RWPE2 (cell line): ENCODE data around the gene BACE2.

Source experiments
- ATAC-seq: fragments of 200-7000 bp; cut with Tn5 transposase; 3 replicates; pipeline ENCODE4 v1.9.1; 2021; ENCODE audit warnings: low read depth
- DNase-seq: peaks from one replicate; pipeline ENCODE4 v3.0.0-alpha.2; 2020; ENCODE audit warnings: low spot score
- H3K27ac ChIP-seq: fragments of 450-650 bp; 2 replicates; pipeline ENCODE4 v1.5.1; 2017; ENCODE audit warnings: mild to moderate bottlenecking; ENCODE audit not compliant: poor library complexity, severe bottlenecking
- H3K27me3 ChIP-seq: fragments of 250-450 bp; sonication (Bioruptor Pico); 2 replicates; pipeline ENCODE4 v1.5.1; 2021; ENCODE audit warnings: mild to moderate bottlenecking, moderate library complexity; ENCODE audit not compliant: insufficient read depth, poor library complexity, severe bottlenecking
- H3K36me3 ChIP-seq: fragments of 250-450 bp; sonication (Bioruptor Pico); 2 replicates; pipeline ENCODE4 v1.5.1; 2020; ENCODE audit warnings: low read depth, mild to moderate bottlenecking, moderate library complexity
- H3K4me1 ChIP-seq: fragments of 250-450 bp; sonication (Bioruptor Pico); 2 replicates; pipeline ENCODE4 v1.5.1; 2021; ENCODE audit warnings: mild to moderate bottlenecking, moderate library complexity; ENCODE audit not compliant: insufficient read depth, poor library complexity, severe bottlenecking
- H3K4me3 ChIP-seq: fragments of 250-450 bp; sonication (Bioruptor Pico); 2 replicates; pipeline ENCODE4 v1.5.1; 2021; ENCODE audit warnings: mild to moderate bottlenecking, moderate library complexity; ENCODE audit not compliant: severe bottlenecking
- H3K9me3 ChIP-seq: fragments of 250-450 bp; sonication (Bioruptor Pico); 2 replicates; pipeline ENCODE4 v1.5.1; 2021; ENCODE audit warnings: mild to moderate bottlenecking, moderate library complexity; ENCODE audit not compliant: severe bottlenecking
- TF ChIP-seq, protein P1 (sequence below): fragments of 450-650 bp; IDR thresholded peaks from one replicate; pipeline ENCODE4 v1.5.1; 2017; ENCODE audit warnings: mild to moderate bottlenecking, moderate library complexity; ENCODE audit not compliant: poor library complexity, severe bottlenecking

BACE2 gene

DNA sequence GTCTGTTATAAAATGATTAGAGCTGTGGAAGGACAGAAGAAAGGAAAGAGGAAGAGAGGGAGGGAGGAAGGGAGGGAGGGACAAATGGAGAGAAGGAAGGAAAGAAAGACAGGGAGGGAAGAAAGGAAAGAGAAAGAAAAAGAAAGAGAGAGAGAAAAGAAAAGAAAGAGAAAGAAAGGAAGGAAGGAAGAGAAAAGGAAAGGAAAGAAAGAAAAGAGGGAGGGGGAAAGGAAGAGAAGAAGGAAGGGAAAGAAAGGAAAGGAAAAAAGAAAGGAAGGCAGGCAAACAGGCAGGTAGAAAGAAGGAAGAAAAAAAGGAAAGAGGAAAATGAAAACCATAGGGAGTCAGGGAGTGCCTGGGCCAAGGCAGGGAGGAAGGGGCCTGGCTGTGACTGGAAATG, 14.5 kb upstream of the BACE2 start:
- Histone ChIP-seq H3K27ac (no peak overlapping the region), H3K9me3 (peaks cover 3% of the 10 kb centered on the region), H3K27me3 (no peaks in the 10 kb centered on the region), H3K36me3 (no peaks in the 10 kb centered on the region), H3K4me3 (no peak overlapping the region), H3K4me1 (no peaks in the 10 kb centered on the region)
- DNase-seq = no peak
- no peak for ATAC-seq
- TF ChIP-seq, protein P1, sequence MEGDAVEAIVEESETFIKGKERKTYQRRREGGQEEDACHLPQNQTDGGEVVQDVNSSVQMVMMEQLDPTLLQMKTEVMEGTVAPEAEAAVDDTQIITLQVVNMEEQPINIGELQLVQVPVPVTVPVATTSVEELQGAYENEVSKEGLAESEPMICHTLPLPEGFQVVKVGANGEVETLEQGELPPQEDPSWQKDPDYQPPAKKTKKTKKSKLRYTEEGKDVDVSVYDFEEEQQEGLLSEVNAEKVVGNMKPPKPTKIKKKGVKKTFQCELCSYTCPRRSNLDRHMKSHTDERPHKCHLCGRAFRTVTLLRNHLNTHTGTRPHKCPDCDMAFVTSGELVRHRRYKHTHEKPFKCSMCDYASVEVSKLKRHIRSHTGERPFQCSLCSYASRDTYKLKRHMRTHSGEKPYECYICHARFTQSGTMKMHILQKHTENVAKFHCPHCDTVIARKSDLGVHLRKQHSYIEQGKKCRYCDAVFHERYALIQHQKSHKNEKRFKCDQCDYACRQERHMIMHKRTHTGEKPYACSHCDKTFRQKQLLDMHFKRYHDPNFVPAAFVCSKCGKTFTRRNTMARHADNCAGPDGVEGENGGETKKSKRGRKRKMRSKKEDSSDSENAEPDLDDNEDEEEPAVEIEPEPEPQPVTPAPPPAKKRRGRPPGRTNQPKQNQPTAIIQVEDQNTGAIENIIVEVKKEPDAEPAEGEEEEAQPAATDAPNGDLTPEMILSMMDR = no peak

DNA sequence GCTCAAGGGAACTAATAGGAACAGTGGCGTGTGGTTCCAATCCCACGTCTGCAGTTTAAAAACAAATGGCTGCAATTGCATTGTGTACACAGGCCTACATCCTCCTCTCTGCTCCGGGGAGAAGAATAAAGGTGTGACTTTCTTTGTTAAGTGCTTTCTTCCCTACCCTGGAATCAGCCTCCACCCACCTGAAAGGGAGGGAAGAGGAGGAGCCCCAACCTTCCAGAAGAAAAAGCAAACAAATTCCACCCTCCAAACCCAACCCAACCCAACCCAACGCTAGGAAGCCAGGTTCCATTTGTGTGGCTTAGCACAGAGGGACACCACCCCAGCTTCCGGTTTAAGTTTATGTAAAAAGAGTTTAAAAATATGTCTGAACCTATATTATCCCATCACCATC, 11.8 kb upstream of the BACE2 start:
- no peak for ATAC-seq
- Histone ChIP-seq H3K27ac (no peak overlapping the region), H3K4me3 (no peak overlapping the region), H3K4me1 (no peaks in the 10 kb centered on the region), H3K27me3 (no peaks in the 10 kb centered on the region), H3K36me3 (no peaks in the 10 kb centered on the region), H3K9me3 (peaks cover 3% of the 10 kb centered on the region)
- DNase-seq = no peak
- TF ChIP-seq, protein P1 = no peak

DNA sequence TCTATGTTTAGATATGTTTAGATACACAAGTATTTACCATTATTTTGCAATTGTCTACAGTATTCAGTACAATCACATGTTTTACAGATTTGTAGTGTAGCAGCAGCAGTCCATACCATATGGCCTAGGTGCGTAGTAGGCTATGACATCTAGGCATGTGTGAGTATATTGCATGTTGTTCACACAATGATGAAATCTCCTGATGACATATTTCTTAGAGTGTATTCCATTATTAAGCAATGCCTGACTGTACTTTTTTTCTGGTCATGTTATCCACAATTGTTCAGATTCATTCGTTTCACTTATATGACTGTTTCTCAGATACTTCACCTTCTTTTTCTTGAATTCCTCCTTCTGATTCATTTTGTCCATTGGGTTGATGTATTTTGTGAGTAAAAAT, 9.9 kb upstream of the BACE2 start:
- Histone ChIP-seq H3K4me3 (no peak overlapping the region), H3K9me3 (peaks cover 3% of the 10 kb centered on the region), H3K36me3 (no peaks in the 10 kb centered on the region), H3K27me3 (no peaks in the 10 kb centered on the region), H3K27ac (no peak overlapping the region), H3K4me1 (no peaks in the 10 kb centered on the region)
- no peak for ATAC-seq
- no peak for DNase-seq
- TF ChIP-seq, protein P1 = no peak

DNA sequence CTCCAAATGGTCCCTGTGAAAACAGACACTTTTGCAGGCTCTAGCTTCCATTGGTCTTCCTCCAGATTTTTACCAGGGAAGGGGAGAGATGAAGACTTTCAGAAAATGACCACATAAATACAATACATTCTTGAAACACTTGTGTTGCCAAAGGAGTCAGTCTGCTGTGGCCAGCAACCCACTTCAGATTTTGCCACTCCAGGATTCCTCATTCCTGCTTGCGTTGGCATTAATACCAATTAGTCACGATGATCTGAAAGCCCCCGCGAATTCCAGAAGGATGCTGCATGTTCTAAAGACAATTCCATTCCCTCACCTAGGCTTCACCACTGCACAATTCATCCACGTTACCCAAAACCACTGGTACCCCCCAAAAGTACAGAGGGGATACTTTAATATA, 7.9 kb upstream of the BACE2 start:
- H3K9me3 ChIP-seq = peaks cover 3% of the 10 kb centered on the region
- TF ChIP-seq, protein P1 = no peak
- no peak for DNase-seq
- no peaks in the 10 kb centered on the region for H3K36me3 ChIP-seq
- H3K27me3 ChIP-seq = no peaks in the 10 kb centered on the region
- no peak overlapping the region for H3K4me3 ChIP-seq
- peaks cover 5% of the 10 kb centered on the region for H3K4me1 ChIP-seq
- H3K27ac ChIP-seq = no peak overlapping the region
- ATAC-seq = no peak

DNA sequence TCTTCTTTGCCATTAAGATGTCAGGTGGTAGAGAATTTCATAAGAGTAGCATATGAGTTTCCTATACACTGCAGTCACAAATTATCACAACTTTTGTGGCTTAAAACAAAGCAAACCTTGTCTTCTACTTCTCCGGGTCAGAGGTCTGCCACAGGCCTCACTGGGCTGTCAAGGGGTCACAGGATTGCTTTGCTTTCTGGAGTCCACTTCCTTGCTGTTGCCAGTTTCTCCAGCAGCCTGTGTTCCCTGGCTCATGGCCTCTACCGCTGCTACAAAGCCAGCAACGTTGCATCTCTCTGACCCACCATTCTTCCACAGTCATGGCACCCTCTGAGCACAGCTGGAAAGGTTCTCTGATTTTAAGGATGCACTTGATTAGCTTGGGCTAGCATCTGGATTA, 6.5 kb upstream of the BACE2 start:
- ATAC-seq (no peak), DNase-seq (no peak)
- H3K4me1 ChIP-seq = peaks cover 10% of the 10 kb centered on the region
- H3K27me3 ChIP-seq = no peaks in the 10 kb centered on the region
- no peaks in the 10 kb centered on the region for H3K36me3 ChIP-seq
- peaks cover 3% of the 10 kb centered on the region for H3K9me3 ChIP-seq
- TF ChIP-seq, protein P1 = no peak
- no peak overlapping the region for H3K27ac ChIP-seq
- no peak overlapping the region for H3K4me3 ChIP-seq
